GM18517 (cell line): ENCODE measurements around the gene RNF44.
"Not testable (repeated sequence)": the region's sequence is repeated elsewhere in the genome, so short reads cannot be mapped to it uniquely, and the experiment has no call there.

Experiments
- ATAC-seq: cut with Tn5 transposase; IDR thresholded peaks from one replicate; pipeline ENCODE4 v1.9.1; 2021; ENCODE audit warnings: mild to moderate bottlenecking, moderate library complexity; ENCODE audit not compliant: unreplicated experiment

RNF44 gene

GRCh38 chr5:176552332-176552869 lies 15.2 kb upstream of the RNF44 start:
- no peak for ATAC-seq

GRCh38 chr5:176550937-176551336 lies 13.7 kb upstream of the RNF44 start:
- not testable (repeated sequence) for ATAC-seq

DNA sequence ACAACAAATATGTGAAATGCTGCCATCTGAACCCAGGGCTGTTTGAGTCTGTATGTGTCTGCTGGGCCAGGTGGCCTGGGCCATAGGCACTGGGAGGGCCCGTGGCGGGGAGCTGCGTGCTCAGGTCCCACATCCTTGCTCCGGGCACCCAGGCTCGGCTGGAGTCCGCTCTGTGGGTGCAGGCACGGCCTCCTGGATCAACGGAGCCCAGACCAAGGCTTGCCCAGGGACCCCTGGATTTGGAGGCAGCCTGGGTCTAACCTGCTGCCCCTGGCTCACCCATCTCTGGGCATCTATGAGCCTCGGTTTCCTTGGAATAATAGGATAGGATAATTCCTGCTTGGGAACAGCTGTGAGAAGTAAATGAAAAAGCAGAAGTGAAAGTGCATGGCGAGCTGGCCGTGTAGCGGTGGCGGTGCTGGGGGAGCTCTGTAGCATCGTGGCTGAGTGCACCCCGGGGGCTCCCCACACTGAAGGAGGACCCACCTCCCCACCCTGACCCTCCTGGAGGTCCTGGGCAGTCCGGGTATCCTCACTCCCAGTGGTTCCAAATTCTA lies 13.2 kb upstream of the RNF44 start:
- ATAC-seq: no peak

- ATAC-seq: no peak
These were observed 12.7 kb upstream of the RNF44 start for GRCh38 chr5:176549871-176550270.

DNA sequence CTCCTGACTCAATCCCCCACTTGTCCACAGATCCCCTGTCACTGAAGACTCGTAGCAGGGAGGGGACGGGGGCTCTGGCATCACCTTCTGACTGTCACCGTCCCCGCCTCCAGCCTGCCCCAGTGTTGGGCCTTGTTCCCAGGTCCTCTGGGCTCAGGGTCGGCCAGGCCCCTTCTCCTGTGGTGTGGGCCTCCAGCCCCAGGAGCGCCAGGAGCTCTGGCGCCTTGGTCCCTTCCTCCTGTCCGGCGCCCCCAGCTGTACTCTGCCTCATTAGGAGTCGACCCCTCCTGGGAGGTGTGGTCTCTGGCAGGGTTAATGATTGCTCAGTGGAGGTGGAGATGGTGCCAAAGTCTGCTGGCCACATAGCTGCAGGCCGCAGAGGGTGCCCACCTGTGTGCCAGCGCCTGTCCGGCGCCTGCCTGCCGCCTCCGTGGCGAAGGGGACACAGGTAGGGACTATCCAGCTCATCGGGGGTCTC lies 11.8 kb upstream of the RNF44 start, which contains the start of gene CDHR2:
CDHR2 (plus strand) TSS at position 376 of the 478 bp plus-strand sequence. CDS start 16,011 bp downstream, outside the sequence.
- no peak for ATAC-seq

GRCh38 chr5:176547802-176548201 lies 10.6 kb upstream of the RNF44 start:
- ATAC-seq: no peak

DNA sequence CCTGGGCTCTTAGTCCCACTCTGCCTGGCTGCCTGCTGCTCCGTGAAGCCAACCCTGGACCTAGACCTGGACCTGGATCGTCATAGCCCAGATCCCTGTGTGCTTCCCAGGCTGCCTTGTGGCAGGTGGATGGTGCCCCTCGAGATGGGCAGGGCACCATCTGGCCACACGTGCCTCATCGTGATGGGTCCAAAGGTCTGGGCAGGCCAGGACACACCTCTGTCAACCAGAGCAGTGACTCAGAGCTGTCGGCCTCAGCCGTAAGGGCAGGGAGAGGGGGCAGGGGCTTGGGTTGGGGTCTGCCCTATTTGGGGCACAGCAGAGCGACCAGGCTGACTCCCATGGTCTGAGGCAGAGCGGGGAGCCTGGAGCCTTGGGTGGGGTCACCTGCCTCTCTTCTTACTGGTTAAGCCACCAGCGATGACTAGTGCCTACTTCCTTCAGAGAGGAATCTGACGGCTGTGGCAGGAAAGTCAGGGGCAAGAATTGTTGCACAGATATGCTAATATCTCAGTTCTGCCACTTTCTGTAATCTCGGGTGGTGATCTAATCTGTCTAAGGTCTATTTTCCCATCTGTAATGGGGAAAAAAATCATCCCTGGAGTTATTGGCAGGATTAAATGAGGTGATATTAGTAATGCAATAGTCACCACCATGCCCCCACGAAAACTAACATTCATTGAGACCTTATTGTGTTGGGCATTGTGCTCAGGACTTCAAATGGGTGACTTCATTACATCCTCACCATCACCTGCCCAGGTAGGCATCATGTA lies 8.7 kb upstream of the RNF44 start:
- no peak for ATAC-seq

- ATAC-seq: no peak
These were observed 8.2 kb upstream of the RNF44 start for GRCh38 chr5:176545388-176545736.

DNA sequence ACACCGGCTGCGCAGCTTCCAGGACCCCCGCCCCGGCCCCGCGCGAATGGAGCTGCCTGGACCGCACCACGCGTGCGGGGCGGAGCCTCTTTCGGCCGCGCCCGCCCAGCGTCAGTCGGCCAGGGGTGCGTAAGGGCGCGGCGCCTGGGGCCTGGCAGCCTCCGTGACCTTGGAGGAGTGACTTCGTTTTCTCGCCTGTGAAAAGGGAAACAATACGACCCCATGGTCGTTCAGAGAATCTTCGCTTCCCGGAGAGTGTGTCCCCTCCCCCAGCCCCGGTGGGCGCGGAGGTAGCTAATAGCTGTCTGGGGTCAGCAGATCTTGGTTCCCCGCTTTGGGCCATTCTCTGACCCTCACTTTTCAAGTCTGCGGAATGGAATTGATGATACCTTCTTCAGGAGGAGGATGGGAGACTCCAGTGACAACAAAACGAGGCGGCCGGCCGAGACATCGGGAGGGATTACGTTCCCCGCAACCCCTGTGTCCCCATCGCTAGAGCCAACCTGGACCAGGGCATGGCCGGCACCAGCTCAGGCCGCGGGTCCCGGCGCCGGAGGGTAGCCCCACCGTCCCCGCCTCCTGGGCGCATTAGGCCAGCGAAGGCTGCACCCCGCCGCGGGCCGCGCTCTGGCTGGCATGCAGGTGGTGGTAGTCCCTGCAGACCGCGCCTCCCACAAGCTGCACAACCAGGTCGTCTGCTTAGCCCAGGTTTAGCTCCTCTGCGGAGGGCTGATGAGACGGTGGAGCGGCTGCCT lies 6.4 kb upstream of the RNF44 start:
- peak; percentile 54 for ATAC-seq

- ATAC-seq: peak; percentile 32
These were observed 5.6 kb upstream of the RNF44 start for GRCh38 chr5:176542596-176543427.

DNA sequence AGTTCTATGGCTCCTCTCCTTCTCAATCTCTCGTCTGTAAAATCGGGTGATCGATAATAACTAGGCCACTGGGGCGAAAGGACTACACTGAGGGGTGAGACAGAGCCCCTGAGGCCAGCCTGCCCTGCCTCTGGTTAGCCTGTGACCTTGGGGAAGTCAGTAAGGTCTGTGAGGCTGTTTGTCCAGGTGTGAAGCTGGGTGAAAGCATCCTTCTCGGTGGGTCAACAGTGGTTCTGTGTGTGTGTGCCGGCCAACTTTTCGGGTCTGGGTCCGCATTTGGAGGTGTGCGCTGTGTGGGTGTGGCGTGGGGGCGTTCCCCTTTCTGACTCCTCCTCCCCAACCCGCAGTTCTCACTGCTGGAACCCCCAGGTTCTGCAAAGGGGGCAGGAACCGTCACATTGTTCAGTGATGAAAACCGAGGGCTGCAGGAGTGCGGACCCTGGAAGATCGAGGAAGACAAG lies 5.0 kb upstream of the RNF44 start:
- ATAC-seq: no peak

DNA sequence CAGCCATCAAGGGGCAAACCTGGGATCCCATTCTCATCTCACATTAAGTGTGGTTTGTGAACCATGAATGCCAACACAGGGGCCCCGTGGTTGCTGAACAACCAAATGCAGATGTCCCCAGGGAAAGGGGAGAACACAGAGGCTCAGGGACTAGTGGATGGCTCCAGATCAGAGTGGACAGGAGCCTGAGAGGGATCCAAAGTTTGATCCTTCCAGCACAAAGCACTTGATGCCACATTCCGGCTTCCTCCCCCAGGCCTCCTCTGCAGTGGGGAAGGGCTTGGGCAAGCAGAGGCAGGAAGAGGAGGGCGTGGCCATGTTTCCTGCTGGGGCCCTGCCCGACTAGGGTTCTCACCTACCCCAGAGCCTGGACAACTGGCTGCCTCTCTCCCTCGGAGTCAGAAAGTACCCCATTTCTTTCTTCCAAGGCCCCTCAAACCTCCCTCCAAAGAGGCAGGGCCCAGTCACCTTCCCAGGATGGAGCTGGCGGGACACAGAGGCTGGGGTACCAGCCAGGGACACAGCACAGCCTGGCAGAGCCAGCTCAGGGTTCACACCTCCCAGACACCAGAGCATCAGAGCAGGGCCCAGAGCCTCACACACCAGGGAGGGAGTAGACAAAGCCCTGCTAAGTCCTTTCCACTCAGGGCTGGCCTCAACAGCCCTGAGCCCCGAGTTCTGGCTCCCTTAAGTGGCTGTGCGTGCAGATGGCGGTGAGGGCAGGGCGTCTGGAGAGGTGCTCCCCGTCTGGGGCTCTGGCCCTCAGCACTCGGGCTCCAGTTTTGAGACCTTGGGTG lies 4.3 kb upstream of the RNF44 start:
- no peak for ATAC-seq

GRCh38 chr5:176540956-176541337 lies 3.7 kb upstream of the RNF44 start:
- ATAC-seq: no peak

DNA sequence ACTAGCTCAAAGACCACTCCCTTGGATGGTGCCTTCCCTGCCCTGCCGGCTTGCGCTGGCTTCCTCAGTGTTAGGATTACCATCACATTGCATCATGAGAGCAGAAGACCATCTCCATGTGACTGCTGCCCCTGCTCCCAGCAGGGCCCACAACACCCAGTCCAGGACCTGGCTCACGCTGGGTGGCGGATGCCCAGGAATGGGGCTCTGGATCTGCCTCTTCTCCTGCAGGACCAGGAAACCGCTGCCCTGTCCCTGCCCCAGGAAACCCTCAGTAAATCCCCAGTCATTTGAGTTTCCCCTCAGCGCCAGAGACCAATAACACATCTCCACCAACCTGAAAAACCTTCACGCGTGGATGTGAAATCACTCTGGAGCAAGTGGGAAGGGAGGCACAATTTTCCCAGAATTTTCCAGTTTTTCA lies 3.3 kb upstream of the RNF44 start:
- ATAC-seq: no peak

DNA sequence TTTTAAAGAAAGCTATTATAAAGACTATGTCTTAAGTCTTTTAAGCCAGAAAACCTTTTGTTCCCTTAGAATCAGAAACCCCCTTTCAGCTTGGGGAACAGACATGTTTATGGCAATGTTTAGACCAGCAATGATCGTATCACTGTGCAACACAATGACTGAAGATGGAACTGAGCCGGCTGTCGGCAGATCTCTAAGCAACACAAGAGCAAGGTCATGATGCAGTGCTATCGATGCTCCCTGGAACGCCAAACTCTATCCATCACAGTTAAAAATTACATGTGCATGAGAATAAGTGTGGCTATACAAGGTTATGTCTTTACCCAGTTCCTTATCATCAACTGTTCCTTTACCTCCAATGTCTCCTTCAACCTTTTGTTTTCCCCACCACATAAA lies 1.8 kb upstream of the RNF44 start:
- no peak for ATAC-seq

DNA sequence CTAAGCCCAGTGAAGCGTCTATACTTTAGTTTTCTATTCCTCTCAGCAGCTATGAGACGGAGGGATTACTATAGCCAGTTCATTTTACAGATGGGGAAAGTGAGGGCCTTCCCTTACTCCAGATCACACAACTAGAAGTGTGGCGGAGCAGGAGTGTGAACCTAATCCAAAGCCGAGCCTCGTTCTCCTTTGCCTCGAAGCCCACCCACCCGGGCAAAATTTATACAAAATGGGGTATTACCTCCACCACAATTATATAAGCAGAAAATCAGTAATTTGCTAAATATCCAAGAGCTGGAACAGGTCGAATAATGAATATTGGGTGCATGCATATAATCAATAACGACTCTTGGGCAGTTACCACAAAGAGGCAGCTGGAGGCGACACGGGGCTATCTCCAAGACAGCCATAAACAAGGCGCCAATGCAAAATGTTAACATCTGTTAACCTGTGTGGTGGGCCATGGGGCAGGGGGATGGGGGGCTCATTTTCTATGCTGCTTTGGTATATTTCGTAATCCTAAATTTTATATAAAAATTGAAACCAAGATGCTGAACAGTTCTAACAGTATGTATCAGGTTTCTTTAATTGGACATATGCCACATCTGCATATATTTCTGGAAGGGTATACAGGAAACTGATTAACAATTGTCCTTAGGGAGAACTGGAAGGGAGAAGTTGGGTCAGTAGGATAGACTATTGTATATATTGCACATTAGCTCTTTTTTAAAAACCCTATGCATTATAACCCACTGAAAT lies 1.2 kb upstream of the RNF44 start:
- no peak for ATAC-seq

DNA sequence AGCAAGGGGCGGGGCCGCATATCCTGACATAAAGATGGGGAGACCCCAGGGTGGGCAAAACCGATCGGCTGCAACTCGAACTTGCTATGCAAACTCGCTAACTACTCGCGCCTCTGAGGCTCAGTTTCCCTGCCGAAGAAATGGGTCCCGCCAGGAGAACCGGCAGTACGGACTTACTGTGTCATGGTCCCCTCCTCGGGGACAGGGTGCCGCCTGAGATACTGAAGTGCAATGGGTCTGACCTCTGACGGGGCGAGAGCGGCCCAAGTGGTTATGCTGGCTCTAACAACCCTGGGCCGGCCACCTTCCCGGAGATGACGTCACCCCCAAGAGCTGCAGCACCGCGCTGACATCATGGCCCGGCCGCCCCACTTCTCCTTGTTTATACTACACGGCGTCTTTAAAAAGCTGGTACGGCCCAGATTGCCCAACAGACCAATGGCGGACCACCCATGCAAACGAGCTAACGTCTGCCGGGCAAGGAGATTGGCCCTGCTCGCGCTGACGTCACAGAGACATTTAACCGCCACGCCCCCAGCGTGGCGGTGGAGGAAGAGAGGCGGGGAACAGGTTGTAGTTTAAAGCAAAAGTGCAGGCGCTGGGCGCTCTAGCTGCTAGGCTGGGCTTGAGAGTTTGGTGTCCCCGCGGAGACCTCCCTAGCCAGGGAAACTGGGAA lies 490 bp upstream of the RNF44 start:
- peak; percentile 56 for ATAC-seq

- no peak for ATAC-seq
These were observed 885 bp downstream of the RNF44 start for GRCh38 chr5:176536132-176536901.
